Testis (tissue), 3 donors: ENCODE measurements around the gene SYNE1. TPM values are rescaled to one million over a fixed set of nuclear protein-coding genes. Genes with fewer than 3 reads are reported as not detected.

ENCODE experiments used
- DNase-seq: peaks from one replicate; pipeline ENCODE4 v3.0.0-alpha.2; 2019
- H3K27ac ChIP-seq, 2 donors: fragments of 200-600 bp; sonication (generic); one replicate each; pipeline ENCODE4 v1.5.1; 2019
- H3K27me3 ChIP-seq: fragments of 200-600 bp; sonication (generic); one replicate; pipeline ENCODE4 v1.5.1; 2019
- H3K36me3 ChIP-seq: fragments of 200-600 bp; sonication (generic); one replicate; pipeline ENCODE4 v1.5.1; 2017; ENCODE audit warnings: low read depth; ENCODE audit errors: missing control alignments
- H3K4me1 ChIP-seq: fragments of 200-600 bp; sonication (generic); one replicate; pipeline ENCODE4 v1.5.1; 2019
- H3K4me3 ChIP-seq, 2 donors: fragments of 200-600 bp; sonication (generic); one replicate each; pipeline ENCODE4 v1.5.1; 2017 to 2019
- H3K9me3 ChIP-seq: fragments of 200-600 bp; sonication (generic); one replicate; pipeline ENCODE4 v1.5.1; 2017
- POLR2A ChIP-seq: fragments of 450-650 bp; IDR thresholded peaks from one replicate; pipeline ENCODE4 v1.6.1; 2017; ENCODE audit warnings: antibody characterized with exemption, mild to moderate bottlenecking, moderate library complexity
- WGBS, 2 donors: methylation state at CpG; one replicate each; pipeline ENCODE4 v1.1.5; 2018; 5-methylcytosine and 5-hydroxymethylcytosine counted together
- intact Hi-C: fragments of 100-400 bp; cut with DNase I; formaldehyde crosslinking; loops from one replicate; pipeline ENCODE4 v1.15.1; 2023; ENCODE audit warnings: low total_unique reads
- polyA plus RNA-seq: library from polyadenylated mRNA; stranded (reverse); fragments of 350-450 nt; fragmentation: Illumina TruSeq; extraction: RNeasy Lipid Tissue Mini Kit (QIAGEN cat#74804); gene quantifications from one replicate; pipeline ENCODE4 v1.2.3, GENCODE V29; 2014; ENCODE audit warnings: low read depth, low replicate concordance; ENCODE audit not compliant: insufficient read depth
- total RNA-seq, 2 donors: library from RNA; depleted of rRNA; stranded (reverse); fragments of >200 nt; gene quantifications; one replicate each; pipeline ENCODE4 v1.2.3, GENCODE V29; 2016
- TF ChIP-seq, protein P1 (sequence below), 3 experiments: fragments of 450-650 bp in 2 of 3; fragments of 200-600 bp in 1 of 3; sonication (generic) in 1 of 3; IDR thresholded peaks; one replicate each; pipeline ENCODE4 v1.5.1; 2016 to 2019; ENCODE audit warnings: antibody characterized with exemption in 3 of 3, mild to moderate bottlenecking in 2 of 3, moderate library complexity in 1 of 3

SYNE1 gene
- total and polyA plus RNA-seq, 3 donors from 2014 or later: 57.2 to 255 (median 228) TPM

DNA sequence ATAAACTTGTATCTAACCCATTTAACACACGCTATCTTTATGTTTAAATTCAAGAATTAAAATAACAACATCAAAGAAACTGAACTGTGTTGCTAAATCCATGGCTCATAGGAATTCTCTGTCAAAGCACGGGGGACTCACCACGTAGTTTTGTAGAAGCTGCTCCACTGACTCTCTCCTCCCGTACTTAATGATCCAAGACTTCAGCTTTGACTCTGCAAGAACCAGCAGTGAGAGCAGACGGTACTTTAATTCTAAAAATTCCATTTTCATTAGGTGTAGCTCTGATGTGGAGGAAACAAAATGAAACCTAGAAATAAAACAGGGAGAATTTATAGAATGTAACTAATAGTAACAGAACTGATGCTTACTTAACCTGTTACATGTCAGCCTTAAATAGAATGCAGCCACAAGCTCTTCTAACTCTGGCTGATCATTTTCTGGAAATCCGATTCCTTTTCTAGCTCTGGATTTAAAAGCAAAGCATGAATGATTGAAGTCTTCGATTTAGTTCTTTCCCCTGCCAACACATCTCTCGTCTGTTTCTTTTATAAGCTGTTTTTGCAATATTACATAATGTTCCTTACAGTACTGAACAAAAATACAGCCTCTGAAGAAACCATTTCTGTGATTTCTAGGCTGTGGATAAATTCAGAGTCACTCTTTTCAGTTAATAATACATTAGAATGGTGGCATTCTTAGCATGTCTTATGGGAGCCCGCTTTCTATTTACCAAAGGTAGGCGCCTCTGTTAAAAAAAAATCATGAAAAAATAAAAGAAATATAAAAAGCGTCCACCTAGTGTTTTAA is 165.5 kb downstream of the SYNE1 start:
- H3K4me1 ChIP-seq: no peaks in the 10 kb centered on the region
- TF ChIP-seq, protein P1, sequence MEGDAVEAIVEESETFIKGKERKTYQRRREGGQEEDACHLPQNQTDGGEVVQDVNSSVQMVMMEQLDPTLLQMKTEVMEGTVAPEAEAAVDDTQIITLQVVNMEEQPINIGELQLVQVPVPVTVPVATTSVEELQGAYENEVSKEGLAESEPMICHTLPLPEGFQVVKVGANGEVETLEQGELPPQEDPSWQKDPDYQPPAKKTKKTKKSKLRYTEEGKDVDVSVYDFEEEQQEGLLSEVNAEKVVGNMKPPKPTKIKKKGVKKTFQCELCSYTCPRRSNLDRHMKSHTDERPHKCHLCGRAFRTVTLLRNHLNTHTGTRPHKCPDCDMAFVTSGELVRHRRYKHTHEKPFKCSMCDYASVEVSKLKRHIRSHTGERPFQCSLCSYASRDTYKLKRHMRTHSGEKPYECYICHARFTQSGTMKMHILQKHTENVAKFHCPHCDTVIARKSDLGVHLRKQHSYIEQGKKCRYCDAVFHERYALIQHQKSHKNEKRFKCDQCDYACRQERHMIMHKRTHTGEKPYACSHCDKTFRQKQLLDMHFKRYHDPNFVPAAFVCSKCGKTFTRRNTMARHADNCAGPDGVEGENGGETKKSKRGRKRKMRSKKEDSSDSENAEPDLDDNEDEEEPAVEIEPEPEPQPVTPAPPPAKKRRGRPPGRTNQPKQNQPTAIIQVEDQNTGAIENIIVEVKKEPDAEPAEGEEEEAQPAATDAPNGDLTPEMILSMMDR (IDR thresholded peaks at IDR 0.05): no peak
- no peak for TF ChIP-seq POLR2A
- DNase-seq: no peak
- no peak overlapping the region for H3K4me3 ChIP-seq
- H3K36me3 ChIP-seq: no peaks in the 10 kb centered on the region
- H3K27ac ChIP-seq: no peak overlapping the region
- no peaks in the 10 kb centered on the region for H3K9me3 ChIP-seq
- 49 to 50% methylated on average over 11 of the region's 11 CpGs for WGBS, 2 donors
- intact Hi-C loops: no loop called here
- H3K27me3 ChIP-seq: no peaks in the 10 kb centered on the region

DNA sequence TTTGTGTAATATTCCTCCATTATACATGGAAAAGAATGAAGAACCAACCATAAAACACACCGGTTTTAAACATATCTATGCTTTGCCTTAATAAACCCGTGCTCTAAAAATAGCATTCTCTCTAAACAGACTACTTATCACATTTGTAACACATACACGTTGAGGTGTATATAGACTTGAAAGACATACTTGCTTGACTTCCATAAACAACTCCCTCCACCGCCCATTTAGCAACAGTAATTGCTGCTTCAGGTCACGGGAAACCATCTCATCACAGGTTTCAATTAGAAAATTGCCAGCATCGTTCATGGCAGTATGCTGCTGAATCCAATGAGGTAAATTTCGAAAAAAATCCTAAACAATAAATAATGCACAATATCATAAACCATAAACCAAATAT is 174.0 kb downstream of the SYNE1 start:
- Histone ChIP-seq H3K4me1 (no peaks in the 10 kb centered on the region), H3K4me3 (no peak overlapping the region), H3K27me3 (no peaks in the 10 kb centered on the region), H3K9me3 (no peaks in the 10 kb centered on the region), H3K27ac (no peak overlapping the region), H3K36me3 (no peaks in the 10 kb centered on the region)
- intact Hi-C loops: no loop called here
- no peak for TF ChIP-seq POLR2A
- TF ChIP-seq, protein P1 (IDR thresholded peaks at IDR 0.05): no peak
- 77% methylated on average over 7 of the region's 7 CpGs for WGBS, 2 donors
- DNase-seq: no peak

GRCh38 chr6:152462716-152463115 is 174.4 kb downstream of the SYNE1 start:
- H3K4me3 ChIP-seq: no peak overlapping the region
- H3K4me1 ChIP-seq: no peaks in the 10 kb centered on the region
- H3K27me3 ChIP-seq: no peaks in the 10 kb centered on the region
- intact Hi-C loops: no loop called here
- no peak overlapping the region for H3K27ac ChIP-seq
- 75 to 79% methylated on average over 6 of the region's 6 CpGs for WGBS, 2 donors
- H3K36me3 ChIP-seq: no peaks in the 10 kb centered on the region
- no peak for DNase-seq
- H3K9me3 ChIP-seq: no peaks in the 10 kb centered on the region
- no peak for TF ChIP-seq POLR2A
- TF ChIP-seq, protein P1 (IDR thresholded peaks at IDR 0.05): no peak

- TF ChIP-seq, protein P1 (IDR thresholded peaks at IDR 0.05): no peak
- no peak for TF ChIP-seq POLR2A
- WGBS, 2 donors: 72 to 84% methylated on average over 5 of the region's 5 CpGs
Observed at GRCh38 chr6:152461556-152461955, 175.6 kb downstream of the SYNE1 start.

More at GRCh38 chr6:152461556-152461955, 175.6 kb downstream of the SYNE1 start:
- intact Hi-C loops: no loop called here
- H3K27me3 ChIP-seq: no peaks in the 10 kb centered on the region
- no peaks in the 10 kb centered on the region for H3K36me3 ChIP-seq
- no peaks in the 10 kb centered on the region for H3K9me3 ChIP-seq
- H3K4me1 ChIP-seq: no peaks in the 10 kb centered on the region
- no peak overlapping the region for H3K4me3 ChIP-seq
- DNase-seq: no peak
- no peak overlapping the region for H3K27ac ChIP-seq
